CD4-positive, alpha-beta T cell treated with Interleukin-4 for 1 hour (primary cell): ENCODE results near the gene EHBP1L1.

Experiments
- DNase-seq, 2 donors: peaks; one replicate each; pipeline ENCODE4 v3.0.0-alpha.2; 2020 to 2022

EHBP1L1 gene

GRCh38 chr11:65578134-65578533, 2.3 kb downstream of the EHBP1L1 start:
- DNase-seq = no peak

GRCh38 chr11:65578667-65579066, 2.8 kb downstream of the EHBP1L1 start:
- no peak for DNase-seq

- DNase-seq = no peak
Measured at GRCh38 chr11:65579291-65579690, 3.4 kb downstream of the EHBP1L1 start.

GRCh38 chr11:65580031-65580692, 4.3 kb downstream of the EHBP1L1 start:
- no peak for DNase-seq

- DNase-seq = no peak
Measured at GRCh38 chr11:65580756-65581155, 4.9 kb downstream of the EHBP1L1 start.

GRCh38 chr11:65581928-65582327, 6.1 kb downstream of the EHBP1L1 start:
- no peak for DNase-seq

- no peak for DNase-seq
Measured at GRCh38 chr11:65583589-65583988, 7.7 kb downstream of the EHBP1L1 start.

- no peak for DNase-seq
Measured at GRCh38 chr11:65584106-65584505, 8.3 kb downstream of the EHBP1L1 start.

GRCh38 chr11:65584723-65585171, 8.9 kb downstream of the EHBP1L1 start:
- no peak for DNase-seq

GRCh38 chr11:65585396-65586246, 9.8 kb downstream of the EHBP1L1 start:
- DNase-seq = no peak

- no peak for DNase-seq
Measured at GRCh38 chr11:65586247-65586630, 10.4 kb downstream of the EHBP1L1 start.

- no peak for DNase-seq
Measured at GRCh38 chr11:65586676-65587075, 10.8 kb downstream of the EHBP1L1 start.

- peak; percentile 84 to 85 for DNase-seq
Measured at GRCh38 chr11:65588199-65589054, 12.6 kb downstream of the EHBP1L1 start.

- DNase-seq = peak; percentile 48
Measured at GRCh38 chr11:65589444-65590239, 13.8 kb downstream of the EHBP1L1 start.

GRCh38 chr11:65590240-65590738, 14.4 kb downstream of the EHBP1L1 start:
- DNase-seq = no peak

- no peak for DNase-seq
Measured at GRCh38 chr11:65591939-65592857, 16.3 kb downstream of the EHBP1L1 start.

- no peak for DNase-seq
Measured at GRCh38 chr11:65592858-65593517, 17.1 kb downstream of the EHBP1L1 start.

GRCh38 chr11:65593518-65594414, 17.9 kb downstream of the EHBP1L1 start:
- peak; percentile 48 to 54 for DNase-seq

GRCh38 chr11:65595131-65595530, 19.3 kb downstream of the EHBP1L1 start:
- DNase-seq = no peak
